IgD-negative memory B cell (primary cell): Measurements from ENCODE around the gene STEAP4. TPM values are rescaled to one million over a fixed set of nuclear protein-coding genes. Genes with fewer than 3 reads are reported as not detected.

Experiments
- H3K27ac Mint-ChIP-seq, 3 donors: one replicate each; pipeline ENCODE4 v1.8.0; 2020 to 2022; ENCODE audit warnings: mild to moderate bottlenecking in 3 of 3, mixed read lengths in 3 of 3, moderate library complexity in 1 of 3
- H3K27me3 Mint-ChIP-seq: one replicate; pipeline ENCODE4 v1.8.0; 2021; ENCODE audit warnings: mixed read lengths
- H3K36me3 Mint-ChIP-seq: one replicate; pipeline ENCODE4 v1.8.0; 2020; ENCODE audit warnings: mild to moderate bottlenecking, mixed read lengths
- H3K4me1 Mint-ChIP-seq, 3 donors: one replicate each; pipeline ENCODE4 v1.8.0; 2020 to 2022; ENCODE audit warnings: mixed read lengths in 3 of 3, mild to moderate bottlenecking in 1 of 3
- H3K4me3 Mint-ChIP-seq, 4 donors: one replicate each; pipeline ENCODE4 v1.8.0; 2020 to 2022; ENCODE audit warnings: mild to moderate bottlenecking in 4 of 4, mixed read lengths in 4 of 4, moderate library complexity in 3 of 4
- H3K9me3 Mint-ChIP-seq, 3 donors: one replicate each; pipeline ENCODE4 v1.8.0; 2020 to 2021; ENCODE audit warnings: mixed read lengths in 3 of 3, mild to moderate bottlenecking in 1 of 3
- polyA plus RNA-seq: library from polyadenylated mRNA; unstranded; fragments of 300-500 nt; fragmentation: Illumina TruSeq; gene quantifications from one replicate; pipeline ENCODE4 v1.2.3, GENCODE V29; 2021

Gene STEAP4
- polyA plus RNA-seq: 0.09 TPM

DNA sequence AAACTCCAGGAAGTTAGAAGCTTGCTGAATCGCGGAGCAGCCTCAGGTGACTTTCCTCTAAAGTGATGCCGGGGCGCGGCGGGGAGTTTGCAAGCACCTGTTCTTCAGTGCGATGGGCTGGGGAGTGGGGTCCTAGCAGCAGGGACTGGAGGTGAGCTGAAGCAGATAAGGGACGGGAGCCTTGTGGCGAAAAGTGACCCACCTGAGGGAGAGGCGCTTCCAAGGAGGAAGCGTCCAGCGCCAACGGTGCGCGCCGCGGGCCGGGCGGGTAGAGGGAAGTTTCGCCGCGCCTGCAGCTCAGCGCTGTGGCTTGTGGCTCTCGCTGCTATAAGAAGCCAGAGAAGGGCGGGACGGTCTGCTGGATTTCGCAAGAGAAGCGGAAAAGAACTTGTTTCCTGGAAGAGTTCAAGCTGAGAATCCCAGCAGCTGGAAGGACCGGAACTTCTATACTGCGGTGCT, at the start of gene STEAP4:
STEAP4 (minus strand) TSS at position 305 of the 459 bp plus-strand sequence. CDS start 22,625 bp downstream, outside the sequence.
- H3K27me3 Mint-ChIP-seq: peaks cover 13% of the 10 kb centered on the region
- H3K9me3 Mint-ChIP-seq: no peaks in the 10 kb centered on the region
- no peak within 1 kb of the TSS for H3K27ac Mint-ChIP-seq
- peaks cover 0 to 2% (median 0%) of the 10 kb centered on the region in 3 donors for H3K4me1 Mint-ChIP-seq
- H3K4me3 Mint-ChIP-seq: peak within 1 kb of the TSS in 2 of 4 donors; percentile 44 to 54
- H3K36me3 Mint-ChIP-seq: no peaks in the 10 kb centered on the region

- H3K4me3 Mint-ChIP-seq: no peak overlapping the region
- no peak overlapping the region for H3K27ac Mint-ChIP-seq
- no peaks in the 10 kb centered on the region for H3K9me3 Mint-ChIP-seq
- H3K4me1 Mint-ChIP-seq: peaks cover 0 to 3% (median 0%) of the 10 kb centered on the region in 3 donors
- H3K36me3 Mint-ChIP-seq: no peaks in the 10 kb centered on the region
- H3K27me3 Mint-ChIP-seq: no peaks in the 10 kb centered on the region
Observed at GRCh38 chr7:88355011-88355410, 48.3 kb upstream of the STEAP4 start.

GRCh38 chr7:88350118-88350517, 43.4 kb upstream of the STEAP4 start:
- H3K9me3 Mint-ChIP-seq: no peaks in the 10 kb centered on the region
- H3K4me1 Mint-ChIP-seq: peaks cover 0 to 14% (median 6%) of the 10 kb centered on the region in 3 donors
- H3K4me3 Mint-ChIP-seq: no peak overlapping the region
- H3K27me3 Mint-ChIP-seq: peaks cover 6% of the 10 kb centered on the region
- H3K36me3 Mint-ChIP-seq: no peaks in the 10 kb centered on the region
- H3K27ac Mint-ChIP-seq: no peak overlapping the region

GRCh38 chr7:88347517-88347916, 40.8 kb upstream of the STEAP4 start:
- no peaks in the 10 kb centered on the region for H3K9me3 Mint-ChIP-seq
- H3K4me3 Mint-ChIP-seq: no peak overlapping the region
- no peak overlapping the region for H3K27ac Mint-ChIP-seq
- no peaks in the 10 kb centered on the region for H3K36me3 Mint-ChIP-seq
- peaks cover 0 to 14% (median 6%) of the 10 kb centered on the region in 3 donors for H3K4me1 Mint-ChIP-seq
- H3K27me3 Mint-ChIP-seq: peaks cover 6% of the 10 kb centered on the region

DNA sequence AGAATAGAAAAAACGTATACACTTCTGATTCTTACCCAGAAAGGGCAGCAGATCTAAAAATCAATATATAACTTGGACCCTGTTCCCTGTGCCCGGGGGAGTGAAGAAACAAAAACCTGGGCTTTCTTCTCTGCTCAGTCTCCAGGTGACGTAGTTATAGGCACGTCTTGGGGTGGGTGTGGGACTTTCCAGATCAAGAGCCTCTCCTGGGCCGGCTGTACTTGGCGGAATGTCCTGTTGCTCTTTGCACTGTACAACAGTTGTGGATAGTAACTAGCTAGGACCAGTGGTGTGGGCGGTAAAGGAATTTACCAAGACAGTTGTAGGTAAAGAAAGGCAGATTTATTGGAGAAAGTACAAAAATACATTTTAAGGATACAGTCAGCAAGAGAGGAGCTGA, 40.4 kb upstream of the STEAP4 start:
- Mint-ChIP-seq H3K4me3 (peak overlapping the region in 2 of 4 donors; percentile 17 to 63), H3K27me3 (peaks cover 6% of the 10 kb centered on the region), H3K36me3 (no peaks in the 10 kb centered on the region), H3K27ac (peak overlapping the region in 1 of 3 donors; percentile 14), H3K9me3 (no peaks in the 10 kb centered on the region), H3K4me1 (peaks cover 0 to 14% (median 6%) of the 10 kb centered on the region in 3 donors)

GRCh38 chr7:88346357-88346756, 39.7 kb upstream of the STEAP4 start:
- Mint-ChIP-seq H3K27me3 (peaks cover 6% of the 10 kb centered on the region), H3K4me1 (peaks cover 0 to 14% (median 6%) of the 10 kb centered on the region in 3 donors), H3K27ac (peak overlapping the region in 1 of 3 donors; percentile 14), H3K9me3 (no peaks in the 10 kb centered on the region), H3K36me3 (no peaks in the 10 kb centered on the region), H3K4me3 (peak overlapping the region in 2 of 4 donors; percentile 17 to 34)

DNA sequence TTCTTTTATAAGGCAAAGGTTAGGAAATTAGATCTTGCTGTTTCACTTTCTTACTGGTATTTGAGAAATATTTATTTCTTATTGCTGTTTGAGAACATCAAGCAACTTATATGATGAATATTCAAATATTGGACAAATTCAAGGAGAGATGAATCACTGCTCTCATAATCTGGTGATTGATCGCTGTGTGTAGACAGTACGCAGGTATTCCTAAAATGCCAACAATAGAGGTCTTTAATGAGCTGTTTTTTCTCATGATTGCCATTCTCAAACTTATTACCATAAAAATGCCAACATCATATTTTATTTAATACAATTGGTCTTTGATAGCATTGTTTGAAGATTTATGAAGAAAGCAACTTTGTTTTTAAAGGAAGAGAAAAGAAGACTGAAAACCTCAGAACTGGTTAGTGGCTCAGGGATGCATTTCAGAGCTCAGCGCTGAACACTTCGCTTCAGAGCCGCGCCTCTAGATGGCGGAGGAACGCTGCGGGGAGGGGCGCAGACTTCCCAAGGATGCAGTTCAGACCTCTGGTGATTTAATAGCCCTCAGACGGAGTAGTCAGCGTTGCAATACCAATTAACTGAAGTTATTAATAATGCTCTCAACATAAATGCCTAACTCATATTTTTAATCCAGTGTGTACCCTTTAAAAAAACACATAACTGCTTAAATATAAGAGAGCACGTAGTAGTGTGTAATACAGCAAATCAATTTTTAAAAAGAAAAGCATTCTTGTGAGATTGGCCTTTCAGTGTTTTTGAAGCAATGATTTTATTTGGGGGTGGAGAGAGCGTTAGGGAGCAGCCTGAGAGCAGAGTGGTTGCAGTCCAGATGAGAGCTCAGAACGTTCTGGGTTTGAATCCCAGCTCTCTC, 38.5 kb upstream of the STEAP4 start:
- no peaks in the 10 kb centered on the region for H3K9me3 Mint-ChIP-seq
- no peak overlapping the region for H3K27ac Mint-ChIP-seq
- peaks cover 6% of the 10 kb centered on the region for H3K27me3 Mint-ChIP-seq
- H3K36me3 Mint-ChIP-seq: no peaks in the 10 kb centered on the region
- peaks cover 0 to 14% (median 6%) of the 10 kb centered on the region in 3 donors for H3K4me1 Mint-ChIP-seq
- peak overlapping the region in 3 of 4 donors; percentile 41 to 70 (median 43) for H3K4me3 Mint-ChIP-seq

DNA sequence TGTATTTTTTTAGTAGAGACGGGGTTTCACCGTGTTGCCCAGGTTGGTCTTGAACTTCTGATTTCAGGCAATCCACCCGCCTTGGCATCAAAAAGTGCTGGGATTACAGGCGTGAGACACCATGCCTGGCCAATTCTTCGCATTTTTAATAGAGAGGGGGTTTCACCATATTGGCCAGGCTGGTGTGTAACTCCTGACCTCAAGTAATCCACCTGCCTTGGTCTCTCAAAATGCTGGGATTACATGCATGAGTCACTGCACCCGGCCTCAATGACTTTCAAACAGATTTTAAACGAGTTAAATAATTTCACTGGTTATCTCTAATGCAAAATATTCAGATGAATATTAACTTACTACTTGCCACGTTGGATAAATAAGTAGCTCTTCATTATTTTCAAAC, 37.6 kb upstream of the STEAP4 start:
- Mint-ChIP-seq H3K4me1 (peaks cover 0 to 14% (median 6%) of the 10 kb centered on the region in 3 donors), H3K27ac (no peak overlapping the region), H3K36me3 (no peaks in the 10 kb centered on the region), H3K4me3 (no peak overlapping the region), H3K27me3 (peaks cover 6% of the 10 kb centered on the region), H3K9me3 (no peaks in the 10 kb centered on the region)

- no peaks in the 10 kb centered on the region for H3K4me1 Mint-ChIP-seq
- no peaks in the 10 kb centered on the region for H3K36me3 Mint-ChIP-seq
- H3K4me3 Mint-ChIP-seq: no peak overlapping the region
- no peaks in the 10 kb centered on the region for H3K9me3 Mint-ChIP-seq
- H3K27ac Mint-ChIP-seq: no peak overlapping the region
- H3K27me3 Mint-ChIP-seq: no peaks in the 10 kb centered on the region
Observed at GRCh38 chr7:88339195-88339922, 32.7 kb upstream of the STEAP4 start.

DNA sequence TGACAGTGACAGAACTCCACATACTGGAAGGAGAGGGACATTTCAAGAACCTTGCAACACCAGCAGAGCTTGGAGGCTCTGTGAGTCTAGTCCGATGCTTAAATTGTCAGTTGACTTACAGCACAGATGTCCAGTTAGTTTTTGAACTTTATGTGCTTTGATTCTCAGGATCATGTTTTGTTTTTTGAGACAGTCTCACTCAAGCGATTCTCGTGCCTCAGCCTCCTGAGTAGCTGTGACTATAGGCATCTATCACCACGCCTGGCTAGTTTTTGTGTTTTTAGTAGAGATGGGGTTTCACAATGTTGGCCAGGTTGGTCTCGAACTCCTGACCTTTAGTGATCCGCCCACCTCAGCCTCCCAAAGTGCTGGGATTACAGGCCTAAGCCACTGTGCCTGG, 31.8 kb upstream of the STEAP4 start:
- H3K9me3 Mint-ChIP-seq: no peaks in the 10 kb centered on the region
- H3K27ac Mint-ChIP-seq: no peak overlapping the region
- H3K4me3 Mint-ChIP-seq: no peak overlapping the region
- H3K4me1 Mint-ChIP-seq: no peaks in the 10 kb centered on the region
- no peaks in the 10 kb centered on the region for H3K27me3 Mint-ChIP-seq
- H3K36me3 Mint-ChIP-seq: no peaks in the 10 kb centered on the region

DNA sequence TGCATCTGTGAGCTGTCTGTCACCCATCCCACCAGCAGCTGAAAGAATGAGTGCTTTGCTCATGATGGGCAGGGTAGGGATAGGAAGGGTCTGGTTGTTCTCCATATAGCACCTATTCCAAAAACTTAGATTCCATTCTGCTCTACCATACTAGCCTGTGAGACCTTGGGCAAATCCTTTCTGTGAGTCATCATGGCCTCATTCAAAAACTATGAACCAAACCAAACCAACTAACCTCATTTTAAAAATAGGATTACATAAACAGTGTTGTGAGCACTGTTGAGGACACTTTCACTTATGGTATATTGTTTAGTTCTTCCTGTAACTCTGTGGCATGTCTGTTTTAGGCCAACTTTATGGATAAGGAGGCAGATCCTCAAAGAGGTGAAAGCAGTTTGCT, 30.9 kb upstream of the STEAP4 start:
- no peak overlapping the region for H3K4me3 Mint-ChIP-seq
- H3K4me1 Mint-ChIP-seq: no peaks in the 10 kb centered on the region
- H3K27ac Mint-ChIP-seq: no peak overlapping the region
- no peaks in the 10 kb centered on the region for H3K27me3 Mint-ChIP-seq
- no peaks in the 10 kb centered on the region for H3K36me3 Mint-ChIP-seq
- no peaks in the 10 kb centered on the region for H3K9me3 Mint-ChIP-seq

GRCh38 chr7:88331322-88331721, 24.6 kb upstream of the STEAP4 start:
- Mint-ChIP-seq H3K9me3 (no peaks in the 10 kb centered on the region), H3K4me3 (no peak overlapping the region), H3K4me1 (no peaks in the 10 kb centered on the region), H3K27ac (no peak overlapping the region), H3K36me3 (no peaks in the 10 kb centered on the region), H3K27me3 (no peaks in the 10 kb centered on the region)

DNA sequence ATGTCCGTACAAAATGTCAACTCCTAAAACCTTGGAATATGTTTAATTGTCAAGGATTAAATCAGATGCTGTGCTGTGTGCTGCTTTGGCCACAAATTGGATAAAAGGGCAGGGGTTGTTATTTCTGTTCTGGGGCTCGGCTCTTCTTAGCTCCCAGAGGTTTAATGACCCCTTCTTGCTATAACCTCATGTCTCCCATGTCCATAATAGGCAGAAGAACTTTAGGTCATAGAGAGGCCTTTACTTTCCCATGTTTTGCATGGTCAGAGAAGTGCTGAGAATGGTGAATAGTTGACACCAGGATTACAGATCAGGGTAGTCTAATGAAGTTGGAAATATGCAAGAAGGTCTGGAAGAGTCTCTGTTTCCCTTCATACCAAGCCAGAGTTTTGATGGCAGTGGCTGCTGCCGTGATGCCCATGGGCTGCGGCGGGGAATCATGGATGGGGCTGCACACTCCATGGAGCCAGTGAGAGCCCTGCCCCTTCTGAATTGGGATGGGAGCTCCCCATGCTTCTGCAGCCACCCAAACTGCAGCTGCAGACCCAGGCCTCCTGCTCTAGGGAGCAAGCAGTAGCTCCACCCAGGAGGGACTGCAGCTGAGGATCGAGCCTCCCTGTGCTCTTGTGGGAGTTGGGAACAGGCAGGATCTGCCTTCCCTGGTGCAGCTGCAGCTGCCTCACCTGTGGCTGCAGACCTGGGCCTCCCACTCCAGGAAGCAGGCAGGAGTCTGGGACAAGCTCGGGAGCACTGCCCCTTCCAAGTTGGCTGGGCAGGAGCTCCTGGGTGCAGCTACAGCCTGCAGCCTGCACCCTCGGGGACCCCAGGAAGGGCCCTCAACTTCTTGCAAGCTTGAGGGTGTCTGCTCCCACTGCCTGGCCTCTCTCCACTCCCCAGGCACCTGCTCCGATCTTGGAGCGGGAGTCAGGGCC, 23.1 kb upstream of the STEAP4 start:
- H3K36me3 Mint-ChIP-seq: no peaks in the 10 kb centered on the region
- no peak overlapping the region for H3K4me3 Mint-ChIP-seq
- no peaks in the 10 kb centered on the region for H3K9me3 Mint-ChIP-seq
- no peaks in the 10 kb centered on the region for H3K27me3 Mint-ChIP-seq
- no peaks in the 10 kb centered on the region for H3K4me1 Mint-ChIP-seq
- no peak overlapping the region for H3K27ac Mint-ChIP-seq

GRCh38 chr7:88328787-88329186, 22.1 kb upstream of the STEAP4 start:
- no peaks in the 10 kb centered on the region for H3K9me3 Mint-ChIP-seq
- H3K27me3 Mint-ChIP-seq: no peaks in the 10 kb centered on the region
- no peaks in the 10 kb centered on the region for H3K36me3 Mint-ChIP-seq
- no peak overlapping the region for H3K4me3 Mint-ChIP-seq
- peaks cover 0 to 2% (median 0%) of the 10 kb centered on the region in 3 donors for H3K4me1 Mint-ChIP-seq
- no peak overlapping the region for H3K27ac Mint-ChIP-seq
